HepG2 (cell line): Measurements from ENCODE around the gene ACTR1B. TPM values are rescaled to one million over a fixed set of nuclear protein-coding genes. Genes with fewer than 3 reads are reported as not detected.
"Not testable (repeated sequence)": the region's sequence is repeated elsewhere in the genome, so short reads cannot be mapped to it uniquely, and the experiment has no call there.

Experiments
- ATAC-seq: fragments of 200-7000 bp; cut with Tn5 transposase; 3 replicates; pipeline ENCODE4 v1.9.1; 2020; ENCODE audit warnings: mild to moderate bottlenecking, moderate library complexity
- BruUV-seq: library from RNA; stranded (reverse); fragments of 400-500 nt; replicated peaks from 2 replicates; lab custom pipeline; 2021; lab: Mats Ljungman, UMichigan
- CTCF ChIA-PET: fragments of 300-600 bp; formaldehyde crosslinking; extraction: SDS; loops from one replicate; lab custom pipeline; 2021; ENCODE audit warnings: low total read pairs, inconsistent platforms, low intra/inter-chr PET ratio; lab: Yijun Ruan, JAX
- POLR2A ChIA-PET: fragments of 350-600 bp; sonication (Branson Sonifier 250); formaldehyde crosslinking; loops from one replicate; lab custom pipeline; 2020; ENCODE audit warnings: antibody characterized with exemption, inconsistent platforms; lab: Yijun Ruan, JAX
- DNase-seq: peaks from one replicate; pipeline ENCODE4 v3.0.0-alpha.2; 2015; ENCODE audit warnings: low spot score
- FAIRE-seq: peaks from 3 replicates; lab custom pipeline; 2011; peaks lifted over from hg19 to GRCh38; lab: Jason Lieb, UNC
- H2AFZ ChIP-seq: one replicate; pipeline ENCODE4 v1.6.1; 2011; ENCODE audit warnings: low read length, inconsistent platforms
- H3K27ac ChIP-seq: fragments of 300-600 bp; 3 replicates; pipeline ENCODE4 v1.8.0; 2011; ENCODE audit warnings: mixed run types, mild to moderate bottlenecking, mixed read lengths, low read length, inconsistent platforms; ENCODE audit not compliant: insufficient read depth; ENCODE audit errors: extremely low read length
- H3K27me3 ChIP-seq, 2 experiments: fragments of 200-600 bp in 1 of 2; 2 replicates in 1 of 2; 3 replicates in 1 of 2; pipeline versions ENCODE4 v1.6.0 to v1.8.0; 2011; ENCODE audit warnings: low read length in 2 of 2, mild to moderate bottlenecking in 2 of 2, moderate library complexity in 2 of 2, inconsistent platforms in 1 of 2; ENCODE audit not compliant: insufficient read depth in 2 of 2, control insufficient read depth in 1 of 2
- H3K36me3 ChIP-seq, 2 experiments: fragments of 200-600 bp in 1 of 2; replicated peaks in 1 of 2; 2 replicates in 1 of 2; 3 replicates in 1 of 2; pipeline versions ENCODE4 v1.5.1 to v1.8.0; 2011; ENCODE audit warnings: low read length in 2 of 2, inconsistent platforms in 1 of 2; ENCODE audit not compliant: insufficient read depth in 2 of 2, control insufficient read depth in 1 of 2
- H3K4me1 ChIP-seq: 2 replicates; pipeline ENCODE4 v1.5.1; 2012; ENCODE audit warnings: low read length, inconsistent platforms; ENCODE audit not compliant: insufficient read depth
- H3K4me2 ChIP-seq: 2 replicates; pipeline ENCODE4 v1.6.0; 2011; ENCODE audit warnings: low read depth, low read length, inconsistent platforms
- H3K4me3 ChIP-seq, 3 experiments: fragments of 200-600 bp in 1 of 3; sonication (generic), shearing (Covaris generic) in 1 of 3; replicated peaks in 1 of 3; 2 replicates each; pipeline ENCODE4 v1.5.1; 2011 to 2016; ENCODE audit warnings: low read length in 3 of 3, inconsistent platforms in 2 of 3, low read depth in 2 of 3, mild to moderate bottlenecking in 2 of 3, control low read depth in 1 of 3, mixed read lengths in 1 of 3; ENCODE audit not compliant: insufficient read depth in 1 of 3
- H3K79me2 ChIP-seq: one replicate; pipeline ENCODE4 v1.6.1; 2011; ENCODE audit warnings: low read length, inconsistent platforms; ENCODE audit not compliant: insufficient read depth
- H3K9ac ChIP-seq: 2 replicates; pipeline ENCODE4 v1.6.0; 2011; ENCODE audit warnings: mild to moderate bottlenecking, low read depth, low read length, inconsistent platforms; ENCODE audit not compliant: insufficient read depth
- H3K9me3 ChIP-seq: 2 replicates; pipeline ENCODE4 v1.5.1; 2012; ENCODE audit warnings: mild to moderate bottlenecking, low read length
- H4K20me1 ChIP-seq: 2 replicates; pipeline ENCODE4 v1.6.0; 2011; ENCODE audit warnings: inconsistent platforms, mild to moderate bottlenecking, low read length, moderate library complexity; ENCODE audit not compliant: insufficient read depth
- WGBS: methylation state at CpG from one replicate; pipeline ENCODE4 v1.1.6; 2017; ENCODE audit warnings: low lambda C conversion rate; 5-methylcytosine and 5-hydroxymethylcytosine counted together
- in situ Hi-C: cut with HindIII; loops from 2 replicates; pipeline ENCODE4 v1.10.0; 2017; ENCODE audit warnings: low pct_unique_long_range_greater_than_20kb; ENCODE audit not compliant: extremely low pct_ligation_motif_present
- intact Hi-C: fragments of 100-400 bp; cut with micrococcal nuclease; formaldehyde crosslinking; loops from one replicate; pipeline ENCODE4 v1.10.0; 2022; ENCODE audit not compliant: unreplicated experiment
- polyA plus RNA-seq, 8 experiments: library from polyadenylated mRNA; depleted of rRNA in 3 of 8; stranded (reverse) in 7 of 8; unstranded in 1 of 8; fragments of >200 nt; fragmentation: Illumina TruSeq in 4 of 8; extraction: Trizol in 4 of 8; gene quantifications; 2 replicates each; pipeline versions ENCODE4 v1.2.1 to v1.2.3, GENCODE V29; 2011 to 2016; ENCODE audit warnings: low read depth in 4 of 8, missing spikeins in 1 of 8, mixed read lengths in 1 of 8; ENCODE audit not compliant: insufficient read depth in 1 of 8
- total RNA-seq, 5 experiments: library from RNA; depleted of rRNA; stranded (reverse); fragments of >200 nt; fragmentation: Illumina TruSeq; extraction: Trizol; gene quantifications; 2 replicates each; pipeline ENCODE4 v1.2.3, GENCODE V29; 2016; ENCODE audit warnings: low read depth in 1 of 5

ACTR1B gene
- total and polyA plus RNA-seq, 2 of the 13 experiments (the other 11 are each of a cell fraction or from before 2014, with no cell fraction given), result 61.7 to 76.7 TPM

DNA sequence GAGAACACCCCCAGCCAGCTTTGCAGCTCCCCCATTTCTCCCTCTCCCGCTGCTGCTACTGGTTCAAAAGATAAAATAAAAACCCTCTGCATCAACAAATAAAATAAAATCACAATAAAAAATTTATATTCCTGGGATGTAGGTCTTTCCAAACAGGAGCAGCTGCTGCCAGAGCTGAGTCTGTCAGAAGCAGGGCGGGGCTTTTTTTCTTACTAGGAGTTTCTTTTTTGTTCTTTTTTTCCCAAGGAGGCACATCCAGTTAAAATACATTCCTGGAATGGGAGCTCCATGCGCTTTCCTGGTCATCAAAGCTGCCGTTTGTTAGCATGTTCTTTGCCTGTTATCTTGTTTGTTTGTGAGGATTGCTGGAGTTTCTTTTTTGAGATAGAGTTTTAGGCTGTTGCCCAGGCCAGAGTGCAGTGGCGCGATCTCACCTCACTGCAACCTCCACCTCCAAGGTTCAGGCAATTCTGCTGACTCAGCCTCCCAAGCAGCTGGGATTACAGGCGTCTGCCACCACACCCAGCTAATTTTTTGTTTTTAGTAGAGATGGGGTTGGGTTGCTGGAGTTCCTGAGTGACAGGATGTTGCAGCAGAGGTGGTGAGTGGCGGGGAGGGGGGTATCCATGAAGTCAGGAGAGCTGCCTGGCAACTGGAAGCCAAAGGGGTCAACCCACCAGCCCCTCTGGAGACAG, 38.3 kb downstream of the ACTR1B start:
- intact Hi-C loops, H3K9me3 ChIP-seq, in situ Hi-C loops, H3K9ac ChIP-seq, H3K27ac ChIP-seq, H3K27me3 ChIP-seq, H3K4me2 ChIP-seq, H3K4me1 ChIP-seq, H4K20me1 ChIP-seq, POLR2A ChIA-PET, H2AFZ ChIP-seq, DNase-seq, H3K4me3 ChIP-seq, BruUV-seq, H3K36me3 ChIP-seq, CTCF ChIA-PET, H3K79me2 ChIP-seq: not testable (repeated sequence)
- peak; percentile 34 for ATAC-seq
- WGBS, result 21% methylated on average over 2 of the region's 8 CpGs
- peak; percentile 4 for FAIRE-seq

DNA sequence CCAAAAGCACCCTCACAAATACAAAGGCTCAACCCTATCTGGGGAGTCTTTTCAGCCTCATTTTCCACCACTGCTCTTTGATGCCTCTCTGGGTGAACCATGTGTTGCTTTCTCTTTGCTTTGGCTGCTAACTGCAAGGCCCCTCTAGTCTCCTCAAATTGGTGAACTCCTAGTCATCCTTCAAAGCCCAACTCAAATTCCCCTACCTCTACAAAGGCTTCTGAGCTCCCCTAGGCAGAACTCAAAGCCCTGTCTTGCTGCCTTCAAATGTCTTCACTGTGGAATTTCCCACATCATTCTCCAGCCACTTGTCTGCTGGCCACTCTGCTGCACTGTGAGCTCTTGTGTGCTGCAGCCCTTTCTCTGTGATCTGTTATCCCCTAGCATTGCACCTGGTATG, 40.9 kb downstream of the ACTR1B start:
- H3K27ac ChIP-seq, H4K20me1 ChIP-seq, H3K4me2 ChIP-seq, BruUV-seq, ATAC-seq, H3K36me3 ChIP-seq, in situ Hi-C loops, H2AFZ ChIP-seq, POLR2A ChIA-PET, H3K9me3 ChIP-seq, H3K4me1 ChIP-seq, DNase-seq, H3K27me3 ChIP-seq, H3K79me2 ChIP-seq, FAIRE-seq, CTCF ChIA-PET, H3K4me3 ChIP-seq, H3K9ac ChIP-seq, intact Hi-C loops: not testable (repeated sequence)

DNA sequence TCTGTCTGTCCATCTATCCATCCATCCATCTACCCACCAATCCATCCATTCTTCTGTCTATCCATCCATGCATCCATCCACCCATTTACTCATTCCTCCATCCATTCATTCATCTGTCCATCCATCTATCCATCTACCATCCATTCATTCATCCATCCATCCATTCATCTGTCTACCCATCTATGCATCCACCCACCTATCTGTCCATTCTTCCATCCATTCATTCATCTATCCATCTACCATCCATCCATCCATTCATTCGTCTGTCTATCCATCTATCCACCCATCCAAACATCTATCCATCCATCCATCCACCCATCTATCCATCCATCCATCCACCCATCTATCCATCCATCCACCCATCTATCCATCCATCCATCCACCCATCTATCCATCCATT, 43.4 kb downstream of the ACTR1B start:
- not testable (repeated sequence) for BruUV-seq, FAIRE-seq

DNA sequence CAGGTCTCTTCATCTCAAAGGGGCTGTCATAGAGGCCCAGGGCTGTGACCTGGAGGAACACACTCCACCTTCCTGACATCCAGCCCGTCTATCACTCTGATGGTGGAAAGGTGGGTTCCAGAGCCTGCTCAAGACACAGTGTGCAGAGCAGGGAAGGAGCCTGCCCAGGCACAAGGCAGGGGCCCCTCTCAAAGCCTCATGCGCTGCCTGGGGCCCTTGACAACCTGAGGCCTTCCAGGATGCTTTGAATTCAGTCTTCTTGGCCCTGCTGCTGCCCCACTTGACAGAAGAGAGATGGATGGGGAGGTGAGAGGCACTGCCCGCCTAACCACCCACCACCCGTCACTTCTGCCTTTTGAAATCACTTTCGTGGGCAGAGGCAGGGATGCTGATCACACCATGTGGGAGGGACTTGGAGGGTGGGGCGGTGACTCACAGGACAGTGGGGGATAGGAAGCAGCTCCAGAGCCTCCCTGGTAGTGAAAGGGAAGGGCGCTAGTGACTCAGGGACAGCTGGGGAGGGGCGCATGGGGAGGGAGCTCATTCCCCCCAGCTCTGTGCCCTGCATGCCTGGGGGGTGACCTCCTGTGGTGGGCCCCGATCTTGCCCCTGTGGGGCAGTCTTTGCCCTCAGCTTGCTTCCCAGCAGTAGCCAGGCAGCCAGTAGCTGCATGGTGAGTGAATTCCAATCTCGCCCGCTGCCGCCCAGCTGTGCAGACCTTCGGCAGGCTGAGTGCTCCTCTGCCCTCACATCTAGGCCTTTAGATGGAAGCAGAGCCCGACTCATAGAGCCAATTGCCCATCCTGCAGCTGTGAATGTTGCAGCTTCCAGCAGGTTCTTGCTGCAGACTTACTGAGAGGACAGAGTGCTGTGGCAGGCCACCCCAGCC, 44.7 kb downstream of the ACTR1B start:
- POLR2A ChIA-PET, H3K4me3 ChIP-seq, DNase-seq, H3K27ac ChIP-seq, ATAC-seq, BruUV-seq, CTCF ChIA-PET, H3K9ac ChIP-seq, H3K4me2 ChIP-seq, H3K36me3 ChIP-seq, H2AFZ ChIP-seq, H3K79me2 ChIP-seq, H4K20me1 ChIP-seq, in situ Hi-C loops, H3K4me1 ChIP-seq, H3K27me3 ChIP-seq, FAIRE-seq, intact Hi-C loops, H3K9me3 ChIP-seq: not testable (repeated sequence)
- WGBS, result no CpG with 5 or more reads among the region's 14 CpGs

More for the DNA sequence above, 43.4 kb downstream of the ACTR1B start:
- DNase-seq, POLR2A ChIA-PET, H3K27me3 ChIP-seq, H3K4me1 ChIP-seq, H3K4me2 ChIP-seq, ATAC-seq, H3K9ac ChIP-seq, in situ Hi-C loops, H3K79me2 ChIP-seq, H2AFZ ChIP-seq, H3K9me3 ChIP-seq, CTCF ChIA-PET, H4K20me1 ChIP-seq, H3K27ac ChIP-seq, H3K36me3 ChIP-seq, H3K4me3 ChIP-seq, intact Hi-C loops: not testable (repeated sequence)
- 0% methylated on average over 1 of the region's 1 CpG for WGBS
